Liver (tissue), 9 donors: ENCODE measurements around the gene NTHL1. TPM values are rescaled to one million over a fixed set of nuclear protein-coding genes. Genes with fewer than 3 reads are reported as not detected.

Experiments
- DNase-seq: peaks from one replicate; pipeline ENCODE4 v3.0.0-alpha.2; 2017; ENCODE audit warnings: low spot score
- H3K27ac ChIP-seq, 2 donors: one replicate each; pipeline ENCODE4 v1.7.0; 2013; ENCODE audit warnings: inconsistent platforms in 2 of 2, low read length in 2 of 2, control low read depth in 1 of 2, low read depth in 1 of 2, mild to moderate bottlenecking in 1 of 2
- H3K27me3 ChIP-seq, 4 donors: one replicate each; pipeline versions ENCODE4 v1.6.1 to v1.7.0; 2013; ENCODE audit warnings: low read length in 3 of 4, inconsistent platforms in 1 of 4, mild to moderate bottlenecking in 1 of 4, moderate library complexity in 1 of 4; ENCODE audit not compliant: control insufficient read depth in 4 of 4, insufficient read depth in 4 of 4
- H3K36me3 ChIP-seq, 4 donors: one replicate each; pipeline versions ENCODE4 v1.6.1 to v1.7.0; 2013; ENCODE audit warnings: low read length in 3 of 4, mild to moderate bottlenecking in 3 of 4, low read depth in 1 of 4, moderate library complexity in 1 of 4; ENCODE audit not compliant: control insufficient read depth in 4 of 4, insufficient read depth in 3 of 4
- H3K4me1 ChIP-seq, 4 donors: one replicate each; pipeline versions ENCODE4 v1.6.1 to v1.7.0; 2013; ENCODE audit warnings: low read length in 3 of 4, mild to moderate bottlenecking in 3 of 4, moderate library complexity in 1 of 4; ENCODE audit not compliant: control insufficient read depth in 4 of 4, insufficient read depth in 4 of 4
- H3K4me3 ChIP-seq, 3 donors: one replicate each; pipeline versions ENCODE4 v1.6.1 to v1.7.0; 2013; ENCODE audit warnings: low read length in 3 of 3, control low read depth in 1 of 3, low read depth in 1 of 3, mild to moderate bottlenecking in 1 of 3
- H3K9ac ChIP-seq, 2 donors: one replicate each; pipeline ENCODE4 v1.7.0; 2013; ENCODE audit warnings: low read length in 2 of 2, mild to moderate bottlenecking in 2 of 2, moderate library complexity in 2 of 2, control low read depth in 1 of 2, low read depth in 1 of 2
- H3K9me3 ChIP-seq, 4 donors: one replicate each; pipeline versions ENCODE4 v1.6.1 to v1.7.0; 2013; ENCODE audit warnings: low read length in 3 of 4; ENCODE audit not compliant: control insufficient read depth in 4 of 4
- EGR1 ChIP-seq, 2 donors: IDR thresholded peaks; 2 replicates each; pipeline ENCODE4 v1.6.1; 2016 to 2018; ENCODE audit warnings: antibody characterized with exemption in 2 of 2, low read depth in 2 of 2
- FOXA1 ChIP-seq: IDR thresholded peaks from 2 replicates; pipeline ENCODE4 v1.6.1; 2016; ENCODE audit warnings: antibody characterized with exemption
- GABPA ChIP-seq, 2 donors: IDR thresholded peaks in 1 of 2; conservative IDR thresholded peaks in 1 of 2; 2 replicates each; pipeline ENCODE4 v1.6.1; 2016; ENCODE audit warnings: antibody characterized with exemption in 2 of 2, mild to moderate bottlenecking in 1 of 2, moderate library complexity in 1 of 2
- HNF4A ChIP-seq, 2 donors: conservative IDR thresholded peaks; 2 replicates each; pipeline ENCODE4 v1.6.1; 2016; ENCODE audit warnings: antibody characterized with exemption in 2 of 2, mild to moderate bottlenecking in 2 of 2
- HNF4G ChIP-seq: IDR thresholded peaks from 2 replicates; pipeline ENCODE4 v1.6.1; 2016; ENCODE audit warnings: antibody characterized with exemption
- JUND ChIP-seq, 2 donors: IDR thresholded peaks; 2 replicates each; pipeline ENCODE4 v1.6.1; 2016; ENCODE audit warnings: antibody characterized with exemption in 2 of 2
- NR2F2 ChIP-seq: IDR thresholded peaks from 2 replicates; pipeline ENCODE4 v1.6.1; 2016; ENCODE audit warnings: antibody characterized with exemption
- RAD21 ChIP-seq, 2 donors: IDR thresholded peaks; 2 replicates each; pipeline ENCODE4 v1.6.1; 2016; ENCODE audit warnings: antibody characterized with exemption in 2 of 2, mild to moderate bottlenecking in 2 of 2
- REST ChIP-seq: IDR thresholded peaks from 2 replicates; pipeline ENCODE4 v1.6.1; 2016; ENCODE audit warnings: antibody characterized with exemption, mild to moderate bottlenecking
- RXRA ChIP-seq, 2 donors: IDR thresholded peaks; 2 replicates each; pipeline ENCODE4 v1.6.1; 2017 to 2018; ENCODE audit warnings: antibody characterized with exemption in 2 of 2, mild to moderate bottlenecking in 1 of 2
- SP1 ChIP-seq: IDR thresholded peaks from 2 replicates; pipeline ENCODE4 v1.6.1; 2018; ENCODE audit warnings: antibody characterized with exemption, mild to moderate bottlenecking
- TAF1 ChIP-seq: conservative IDR thresholded peaks from 2 replicates; pipeline ENCODE4 v1.6.1; 2016; ENCODE audit warnings: antibody characterized with exemption, mild to moderate bottlenecking
- YY1 ChIP-seq: IDR thresholded peaks from 2 replicates; pipeline ENCODE4 v1.6.1; 2016; ENCODE audit warnings: antibody characterized with exemption, mild to moderate bottlenecking
- WGBS: extraction: QIAGEN DNeasy Blood & Tissue Kit; methylation state at CpG from one replicate; pipeline ENCODE4 v1.1.7; 2013; 5-methylcytosine and 5-hydroxymethylcytosine counted together
- polyA plus RNA-seq, 2 donors: library from polyadenylated mRNA; stranded (reverse) in 1 of 2; unstranded in 1 of 2; fragments of 200-250 nt in 1 of 2; fragments of >200 nt in 1 of 2; fragmentation: Nextera tagmentation in 1 of 2; extraction: Ambion mirVana in 1 of 2; gene quantifications; one replicate each; pipeline versions ENCODE4 v1.2.1 to v1.2.3, GENCODE V29; 2013 to 2015
- total RNA-seq, 2 donors: library from RNA; depleted of rRNA; stranded (reverse); fragments of >200 nt; gene quantifications; one replicate each; pipeline ENCODE4 v1.2.3, GENCODE V29; 2014
- TF ChIP-seq, protein P1 (sequence below): fragments of 150-350 bp; IDR thresholded peaks from 2 replicates; pipeline ENCODE4 v1.5.1; 2017; ENCODE audit warnings: improper control_type of control experiment, low read depth, low read length; ENCODE audit not compliant: missing input control
- TF ChIP-seq, protein P2 (sequence below): IDR thresholded peaks from 2 replicates; pipeline ENCODE4 v1.6.1; 2016; ENCODE audit warnings: antibody characterized with exemption
- donor health status: healthy.
- donor health status: healthy.
- donor health status: healthy.
- donor health status: healthy.
- donor health status: healthy.

Gene NTHL1
- total and polyA plus RNA-seq, 4 donors = 10.4 to 166 (median 19.1) TPM

DNA sequence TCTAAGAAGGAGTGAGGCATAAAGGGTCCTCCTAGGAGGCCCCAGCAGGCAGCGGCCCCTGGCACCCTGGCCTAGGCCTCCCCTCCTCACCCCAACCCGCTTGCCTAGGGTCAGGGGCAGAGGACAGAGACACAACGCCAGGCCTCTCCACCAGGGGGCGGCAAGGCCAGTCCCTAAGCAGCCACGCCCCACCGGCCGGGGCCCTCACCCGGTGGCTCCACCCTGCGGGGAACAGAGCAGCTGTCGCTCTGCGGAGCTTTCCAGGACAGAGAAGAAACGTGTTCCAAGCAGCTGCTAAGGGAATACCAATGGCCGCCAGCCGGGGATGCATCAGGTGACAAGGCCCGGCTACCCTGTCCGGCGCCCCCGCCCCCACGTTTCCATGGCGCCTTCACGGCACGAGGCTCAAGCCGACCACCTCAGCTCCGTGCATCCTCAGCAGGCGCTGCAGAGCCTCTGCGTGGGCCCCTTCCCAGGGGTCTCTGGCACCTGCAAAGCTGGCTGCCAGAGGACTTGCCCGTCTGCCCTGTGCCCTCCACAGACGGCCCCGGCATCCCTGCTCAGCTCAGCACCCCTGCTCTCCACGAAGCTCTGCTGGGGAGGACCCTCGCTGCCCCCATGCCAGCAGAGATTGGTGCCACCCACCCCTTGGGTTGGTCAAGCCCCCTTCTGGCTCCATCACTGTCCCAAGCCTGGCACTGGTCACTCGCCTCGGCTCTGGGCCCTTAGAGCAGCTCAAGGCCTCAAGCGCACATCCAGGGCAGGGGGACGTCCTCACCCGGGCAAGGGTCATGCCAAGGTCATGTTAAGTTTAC is 43.6 kb downstream of the NTHL1 start:
- peak; percentile 92 for DNase-seq
- Histone ChIP-seq H3K27me3 (no peaks in the 10 kb centered on the region), H3K27ac (no peak overlapping the region), H3K9ac (no peak overlapping the region), H3K4me3 (no peak overlapping the region), H3K9me3 (no peaks in the 10 kb centered on the region), H3K36me3 (peaks cover 17 to 43% (median 21%) of the 10 kb centered on the region in 4 donors), H3K4me1 (peaks cover 36 to 51% (median 45%) of the 10 kb centered on the region in 4 donors)
- peak; percentile 71 to 85 for TF ChIP-seq RAD21 (IDR thresholded peaks at IDR 0.05)
- no peak for TF ChIP-seq JUND (IDR thresholded peaks at IDR 0.05)
- peak in 1 of 2 donors; percentile 54 for TF ChIP-seq RXRA (IDR thresholded peaks at IDR 0.05)
- TF ChIP-seq, protein P1, sequence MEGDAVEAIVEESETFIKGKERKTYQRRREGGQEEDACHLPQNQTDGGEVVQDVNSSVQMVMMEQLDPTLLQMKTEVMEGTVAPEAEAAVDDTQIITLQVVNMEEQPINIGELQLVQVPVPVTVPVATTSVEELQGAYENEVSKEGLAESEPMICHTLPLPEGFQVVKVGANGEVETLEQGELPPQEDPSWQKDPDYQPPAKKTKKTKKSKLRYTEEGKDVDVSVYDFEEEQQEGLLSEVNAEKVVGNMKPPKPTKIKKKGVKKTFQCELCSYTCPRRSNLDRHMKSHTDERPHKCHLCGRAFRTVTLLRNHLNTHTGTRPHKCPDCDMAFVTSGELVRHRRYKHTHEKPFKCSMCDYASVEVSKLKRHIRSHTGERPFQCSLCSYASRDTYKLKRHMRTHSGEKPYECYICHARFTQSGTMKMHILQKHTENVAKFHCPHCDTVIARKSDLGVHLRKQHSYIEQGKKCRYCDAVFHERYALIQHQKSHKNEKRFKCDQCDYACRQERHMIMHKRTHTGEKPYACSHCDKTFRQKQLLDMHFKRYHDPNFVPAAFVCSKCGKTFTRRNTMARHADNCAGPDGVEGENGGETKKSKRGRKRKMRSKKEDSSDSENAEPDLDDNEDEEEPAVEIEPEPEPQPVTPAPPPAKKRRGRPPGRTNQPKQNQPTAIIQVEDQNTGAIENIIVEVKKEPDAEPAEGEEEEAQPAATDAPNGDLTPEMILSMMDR = peak; percentile 80
- peak; percentile 32 for TF ChIP-seq SP1
- no peak for TF ChIP-seq FOXA1
- 37% methylated on average over 36 of the region's 36 CpGs for WGBS

- peaks cover 36 to 48% (median 41%) of the 10 kb centered on the region in 4 donors for H3K4me1 ChIP-seq
- H3K9ac ChIP-seq = no peak overlapping the region
- H3K27me3 ChIP-seq = no peaks in the 10 kb centered on the region
- WGBS = 79% methylated on average over 8 of the region's 8 CpGs
- H3K9me3 ChIP-seq = no peaks in the 10 kb centered on the region
- no peak overlapping the region for H3K4me3 ChIP-seq
- H3K27ac ChIP-seq = no peak overlapping the region
- TF ChIP-seq, protein P1 = no peak
- TF ChIP-seq FOXA1 (no peak), TAF1 (no peak), JUND (IDR thresholded peaks at IDR 0.05) (no peak), YY1 (no peak), HNF4A (conservative IDR thresholded peaks at IDR 0.05) (no peak), HNF4G (no peak), EGR1 (IDR thresholded peaks at IDR 0.05; ENCODE audit: low read depth in 2 of 2) (no peak), NR2F2 (no peak), RAD21 (IDR thresholded peaks at IDR 0.05) (no peak), GABPA (IDR thresholded peaks at IDR 0.05 in 1 of 2, conservative IDR thresholded peaks at IDR 0.05 in 1 of 2) (no peak), REST (no peak), RXRA (IDR thresholded peaks at IDR 0.05) (no peak)
- TF ChIP-seq, protein P2, sequence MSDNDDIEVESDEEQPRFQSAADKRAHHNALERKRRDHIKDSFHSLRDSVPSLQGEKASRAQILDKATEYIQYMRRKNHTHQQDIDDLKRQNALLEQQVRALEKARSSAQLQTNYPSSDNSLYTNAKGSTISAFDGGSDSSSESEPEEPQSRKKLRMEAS = no peak
- DNase-seq = no peak
- peaks cover 19 to 49% (median 22%) of the 10 kb centered on the region in 4 donors for H3K36me3 ChIP-seq
These were observed 44.3 kb downstream of the NTHL1 start for GRCh38 chr16:2003231-2003826.
